Measurements from ENCODE around the gene HS6ST2.

- TF ChIP-seq CTCF (IDR thresholded peaks at IDR 0.05) (no peak), EZH2 (IDR thresholded peaks at IDR 0.05) (no peak), EZH2phosphoT487 (IDR thresholded peaks at IDR 0.05) (no peak)
Observed at GRCh38 chrX:132758759-132759158, 199.7 kb downstream of the HS6ST2 start.

Measured in neural progenitor cell (in vitro differentiated cells).